ENCODE measurements around the gene KRT23.

Gene KRT23

GRCh38 chr17:40937384-40937819, at the start of gene KRT23:
Gene KRT23, minus strand, starts transcription at chr17:40937646. Its CDS starts 1,043 bp downstream, at chr17:40936603.
- in situ Hi-C loops (cut with MboI; ENCODE audit: low pct_unique_long_range_greater_than_20kb, low sequenced_read_pairs), result no loop called here
- no peak for DNase-seq

- in situ Hi-C loops (cut with MboI; ENCODE audit: low pct_unique_long_range_greater_than_20kb, low sequenced_read_pairs), result no loop called here
- no peak for DNase-seq
Observed at GRCh38 chr17:40986920-40987319, 49.5 kb upstream of the KRT23 start.

- DNase-seq, result no peak
- in situ Hi-C loops (cut with MboI; ENCODE audit: low pct_unique_long_range_greater_than_20kb, low sequenced_read_pairs), result no loop called here
Observed at GRCh38 chr17:40984226-40984625, 46.8 kb upstream of the KRT23 start, which contains the start of gene KRT40. Gene KRT40, minus strand, starts transcription at chr17:40984326. Its CDS starts 53 bp downstream, at chr17:40984273.

- in situ Hi-C loops (cut with MboI; ENCODE audit: low pct_unique_long_range_greater_than_20kb, low sequenced_read_pairs), result no loop called here
- DNase-seq, result no peak
Observed at GRCh38 chr17:40981115-40981514, 43.7 kb upstream of the KRT23 start.

- DNase-seq, result no peak
- in situ Hi-C loops (cut with MboI; ENCODE audit: low pct_unique_long_range_greater_than_20kb, low sequenced_read_pairs), result no loop called here
Observed at GRCh38 chr17:40980596-40980995, 43.1 kb upstream of the KRT23 start.

- DNase-seq, result no peak
- in situ Hi-C loops (cut with MboI; ENCODE audit: low pct_unique_long_range_greater_than_20kb, low sequenced_read_pairs), result no loop called here
Observed at GRCh38 chr17:40980117-40980516, 42.7 kb upstream of the KRT23 start.

GRCh38 chr17:40978575-40979151, 41.2 kb upstream of the KRT23 start:
- in situ Hi-C loops (cut with MboI; ENCODE audit: low pct_unique_long_range_greater_than_20kb, low sequenced_read_pairs), result no loop called here
- no peak for DNase-seq

GRCh38 chr17:40975516-40975915, 38.1 kb upstream of the KRT23 start:
- DNase-seq, result no peak
- in situ Hi-C loops (cut with MboI; ENCODE audit: low pct_unique_long_range_greater_than_20kb, low sequenced_read_pairs), result no loop called here

- in situ Hi-C loops (cut with MboI; ENCODE audit: low pct_unique_long_range_greater_than_20kb, low sequenced_read_pairs), result no loop called here
- no peak for DNase-seq
Observed at GRCh38 chr17:40974366-40974765, 36.9 kb upstream of the KRT23 start.

GRCh38 chr17:40967582-40967981, 30.1 kb upstream of the KRT23 start:
- in situ Hi-C loops (cut with MboI; ENCODE audit: low pct_unique_long_range_greater_than_20kb, low sequenced_read_pairs), result no loop called here
- DNase-seq, result no peak

- in situ Hi-C loops (cut with MboI; ENCODE audit: low pct_unique_long_range_greater_than_20kb, low sequenced_read_pairs), result no loop called here
- no peak for DNase-seq
Observed at GRCh38 chr17:40966848-40967247, 29.4 kb upstream of the KRT23 start, which contains the start of gene KRT39. Gene KRT39, minus strand, starts transcription at chr17:40966948. Its CDS starts 92 bp downstream, at chr17:40966856.

GRCh38 chr17:40963838-40964237, 26.4 kb upstream of the KRT23 start:
- peak; percentile 22 for DNase-seq
- in situ Hi-C loops (cut with MboI; ENCODE audit: low pct_unique_long_range_greater_than_20kb, low sequenced_read_pairs), result no loop called here

- in situ Hi-C loops (cut with MboI; ENCODE audit: low pct_unique_long_range_greater_than_20kb, low sequenced_read_pairs), result no loop called here
- no peak for DNase-seq
Observed at GRCh38 chr17:40962059-40962561, 24.7 kb upstream of the KRT23 start.

GRCh38 chr17:40961591-40961990, 24.1 kb upstream of the KRT23 start:
- no peak for DNase-seq
- in situ Hi-C loops (cut with MboI; ENCODE audit: low pct_unique_long_range_greater_than_20kb, low sequenced_read_pairs), result no loop called here

- no peak for DNase-seq
- in situ Hi-C loops (cut with MboI; ENCODE audit: low pct_unique_long_range_greater_than_20kb, low sequenced_read_pairs), result no loop called here
Observed at GRCh38 chr17:40960144-40960543, 22.7 kb upstream of the KRT23 start.

GRCh38 chr17:40958086-40958953, 20.9 kb upstream of the KRT23 start:
- in situ Hi-C loops (cut with MboI; ENCODE audit: low pct_unique_long_range_greater_than_20kb, low sequenced_read_pairs), result no loop called here
- no peak for DNase-seq

GRCh38 chr17:40956401-40957254, 19.2 kb upstream of the KRT23 start:
- DNase-seq, result no peak
- in situ Hi-C loops (cut with MboI; ENCODE audit: low pct_unique_long_range_greater_than_20kb, low sequenced_read_pairs), result no loop called here

- no peak for DNase-seq
- in situ Hi-C loops (cut with MboI; ENCODE audit: low pct_unique_long_range_greater_than_20kb, low sequenced_read_pairs), result no loop called here
Observed at GRCh38 chr17:40953881-40954280, 16.4 kb upstream of the KRT23 start.

GRCh38 chr17:40952661-40953060, 15.2 kb upstream of the KRT23 start:
- in situ Hi-C loops (cut with MboI; ENCODE audit: low pct_unique_long_range_greater_than_20kb, low sequenced_read_pairs), result no loop called here
- DNase-seq, result no peak
